Measurements from ENCODE around the gene COMP.

- TF ChIP-seq, protein P1, sequence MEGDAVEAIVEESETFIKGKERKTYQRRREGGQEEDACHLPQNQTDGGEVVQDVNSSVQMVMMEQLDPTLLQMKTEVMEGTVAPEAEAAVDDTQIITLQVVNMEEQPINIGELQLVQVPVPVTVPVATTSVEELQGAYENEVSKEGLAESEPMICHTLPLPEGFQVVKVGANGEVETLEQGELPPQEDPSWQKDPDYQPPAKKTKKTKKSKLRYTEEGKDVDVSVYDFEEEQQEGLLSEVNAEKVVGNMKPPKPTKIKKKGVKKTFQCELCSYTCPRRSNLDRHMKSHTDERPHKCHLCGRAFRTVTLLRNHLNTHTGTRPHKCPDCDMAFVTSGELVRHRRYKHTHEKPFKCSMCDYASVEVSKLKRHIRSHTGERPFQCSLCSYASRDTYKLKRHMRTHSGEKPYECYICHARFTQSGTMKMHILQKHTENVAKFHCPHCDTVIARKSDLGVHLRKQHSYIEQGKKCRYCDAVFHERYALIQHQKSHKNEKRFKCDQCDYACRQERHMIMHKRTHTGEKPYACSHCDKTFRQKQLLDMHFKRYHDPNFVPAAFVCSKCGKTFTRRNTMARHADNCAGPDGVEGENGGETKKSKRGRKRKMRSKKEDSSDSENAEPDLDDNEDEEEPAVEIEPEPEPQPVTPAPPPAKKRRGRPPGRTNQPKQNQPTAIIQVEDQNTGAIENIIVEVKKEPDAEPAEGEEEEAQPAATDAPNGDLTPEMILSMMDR (IDR thresholded peaks at IDR 0.05; ENCODE audit: insufficient read depth, low read length, poor library complexity, severe bottlenecking): no peak
- no peak for TF ChIP-seq EZH2phosphoT487 (conservative IDR thresholded peaks at IDR 0.05; ENCODE audit: low read length)
These were observed 7.6 kb upstream of the COMP start for GRCh38 chr19:18798384-18799352.
